Stimulated activated CD4-positive, alpha-beta T cell treated with anti-CD3 and anti-CD28 coated beads, TNF-alpha, amount 100 ng/mL, for 4 hours (primary cell): Measurements from ENCODE around the gene ATP13A3.
"Not testable (repeated sequence)": the region's sequence is repeated elsewhere in the genome, so short reads cannot be mapped to it uniquely, and the experiment has no call there.

Source experiments
- DNase-seq, 3 experiments: peaks; one replicate each; pipeline ENCODE4 v3.0.0-alpha.2; 2020; ENCODE audit warnings: low read depth in 3 of 3

The ATP13A3 gene

DNA sequence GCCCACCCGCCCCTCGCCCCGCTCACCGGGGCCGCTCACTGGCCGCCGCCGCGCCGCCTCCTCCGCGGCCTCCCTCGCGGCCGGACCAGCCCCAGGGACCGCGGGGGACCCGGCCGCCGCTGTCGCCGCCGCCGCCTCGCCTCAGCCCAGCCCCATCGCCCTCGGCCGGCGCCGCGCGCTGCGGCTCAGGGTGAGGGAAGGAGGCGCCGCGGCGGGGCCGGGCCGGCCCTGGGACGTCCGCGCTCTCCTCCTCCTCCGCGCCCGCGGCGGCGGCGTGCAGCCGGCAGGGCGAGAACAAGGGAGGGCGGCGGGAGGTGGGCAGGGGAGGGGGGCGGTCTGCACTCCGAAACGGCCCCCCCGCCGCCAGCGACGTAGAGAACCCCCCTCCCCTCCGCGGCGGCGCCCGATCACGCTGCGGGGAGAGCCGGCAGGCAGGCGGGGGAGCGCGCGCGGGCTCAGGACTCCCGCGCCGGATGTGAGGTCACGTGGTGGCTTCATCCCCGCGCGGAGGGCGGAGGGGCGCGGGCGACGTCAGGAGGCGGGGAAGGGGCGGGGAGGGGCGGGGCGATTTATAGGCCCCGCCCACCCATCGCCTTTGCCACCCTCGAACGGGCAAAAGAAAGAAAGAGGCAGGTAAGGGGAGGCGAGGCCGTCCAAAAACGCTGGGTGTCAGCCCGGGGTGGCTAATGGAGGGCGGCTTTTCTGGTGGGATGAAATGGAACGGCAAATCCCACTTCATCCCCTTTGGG is at the start of gene ATP13A3:
TSS of gene ATP13A3 (minus strand) at position 463 of the 749 bp plus-strand sequence. CDS start 24,812 bp downstream, outside the sequence.
- peak; percentile 74 to 84 (median 83) for DNase-seq

DNA sequence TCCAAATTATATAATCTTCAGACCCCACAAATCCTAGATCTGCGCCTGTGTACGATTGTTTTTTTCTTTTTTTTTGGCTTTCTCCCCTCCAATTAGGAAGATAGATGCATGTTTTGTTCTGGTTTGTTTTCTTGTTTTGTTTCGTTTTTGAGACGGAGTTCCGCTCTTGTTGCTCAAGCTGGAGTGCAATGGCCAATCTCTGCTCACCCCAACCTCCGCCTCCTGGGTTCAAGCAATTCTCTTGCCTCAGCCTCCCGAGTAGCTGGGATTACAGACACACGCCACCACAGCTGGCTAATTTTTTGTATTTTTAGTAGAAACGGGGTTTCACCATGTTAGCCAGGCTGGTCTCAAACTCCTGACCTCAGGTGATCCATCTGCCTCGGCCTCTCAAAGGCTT is 48.4 kb upstream of the ATP13A3 start:
- not testable (repeated sequence) for DNase-seq

DNA sequence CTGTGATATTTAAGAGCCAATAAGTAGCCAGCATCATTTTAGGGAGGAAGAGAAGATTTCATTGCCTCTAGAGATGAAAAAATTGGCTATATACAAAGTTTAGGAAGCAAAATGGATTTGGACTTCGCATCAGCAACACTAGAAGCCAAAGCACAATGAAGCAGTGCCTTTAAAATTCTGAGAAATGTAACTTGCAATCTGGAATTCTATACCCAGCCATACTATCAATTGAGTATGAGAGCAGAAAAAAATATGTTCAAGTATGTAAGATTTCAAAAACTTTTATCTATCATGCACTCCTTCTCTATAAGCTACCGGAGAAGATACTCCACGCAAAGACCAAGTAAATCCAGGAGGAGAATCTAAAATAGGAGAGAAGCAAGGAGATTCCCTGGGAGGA is 47.4 kb upstream of the ATP13A3 start:
- DNase-seq, result no peak

DNA sequence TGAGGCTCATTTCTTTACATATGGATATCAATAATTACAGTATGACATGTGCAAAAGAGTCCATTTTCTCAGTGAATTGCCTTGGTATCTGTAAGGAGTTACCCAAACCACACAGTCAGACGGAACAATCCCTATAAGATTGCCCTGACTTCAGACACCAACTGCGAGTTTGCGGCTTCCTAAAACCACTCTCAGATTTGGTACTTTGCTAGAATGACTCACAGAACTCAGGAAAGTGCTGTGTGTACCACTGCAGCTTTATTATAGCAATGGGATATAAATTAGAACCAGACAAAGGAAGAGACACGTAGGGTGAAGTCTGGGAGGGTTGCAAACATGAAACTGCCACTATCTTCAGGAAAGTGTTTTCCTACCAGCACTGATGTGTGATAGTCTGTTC is 45.8 kb upstream of the ATP13A3 start:
- DNase-seq, result no peak

DNA sequence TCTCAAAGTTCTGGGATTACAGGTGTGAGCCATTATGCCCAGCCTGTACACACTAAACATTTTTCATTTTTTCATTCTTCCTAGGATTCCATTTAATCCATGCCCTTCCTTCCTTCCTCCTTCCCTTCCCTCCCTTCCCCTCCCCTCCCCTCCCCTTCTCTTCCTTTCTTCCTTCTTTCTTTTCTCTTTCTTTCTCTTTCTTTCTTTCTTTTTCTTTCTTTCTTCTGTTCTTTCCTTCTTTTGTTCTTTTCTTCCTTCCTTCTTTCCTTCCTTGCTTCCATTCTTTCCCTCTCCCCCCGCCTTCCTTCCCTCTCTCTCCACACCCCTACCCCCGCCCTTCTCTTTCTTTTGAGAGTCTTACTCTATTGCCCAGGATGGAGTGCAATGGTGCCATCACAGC is 40.9 kb upstream of the ATP13A3 start:
- no peak for DNase-seq

DNA sequence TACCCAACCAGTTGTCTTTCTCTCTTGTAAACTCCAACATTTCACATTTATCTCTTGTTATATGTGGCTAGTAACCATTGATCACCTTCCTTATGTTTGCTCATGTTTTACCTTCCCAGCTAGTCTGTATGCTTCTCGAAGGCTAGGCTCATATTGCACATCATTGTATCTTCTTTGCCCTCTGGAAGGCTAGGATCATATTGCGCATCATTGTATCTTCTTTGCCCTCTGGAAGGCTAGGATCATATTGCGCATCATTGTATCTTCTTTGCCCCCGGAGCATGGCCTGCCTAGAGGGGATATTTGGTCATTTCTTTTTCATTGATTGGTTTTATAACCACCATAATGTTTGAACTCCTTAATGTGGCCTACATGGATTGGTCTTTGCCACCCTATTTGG is 39.4 kb upstream of the ATP13A3 start:
- no peak for DNase-seq

DNA sequence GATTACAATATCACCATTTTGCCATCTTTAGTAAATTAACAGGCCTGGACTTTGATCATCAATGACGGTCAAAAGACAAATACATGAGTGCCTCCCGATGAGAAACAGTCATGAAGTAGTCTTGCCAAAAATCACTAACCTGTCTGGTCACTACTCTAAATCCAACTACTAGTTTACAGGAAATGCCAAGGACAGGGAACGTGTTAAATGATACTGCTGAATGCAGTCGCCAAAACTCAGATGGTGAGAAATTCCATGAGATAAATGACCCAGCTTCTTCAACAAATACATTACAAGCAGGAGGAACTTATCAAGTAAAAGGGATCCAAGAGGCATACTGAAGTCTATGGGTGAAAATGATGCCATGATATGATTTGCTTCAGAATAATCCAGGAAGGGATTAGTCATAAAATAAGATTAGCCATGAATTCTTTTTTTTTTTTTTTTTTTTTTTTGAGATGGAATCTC is 35.8 kb upstream of the ATP13A3 start:
- no peak for DNase-seq

DNA sequence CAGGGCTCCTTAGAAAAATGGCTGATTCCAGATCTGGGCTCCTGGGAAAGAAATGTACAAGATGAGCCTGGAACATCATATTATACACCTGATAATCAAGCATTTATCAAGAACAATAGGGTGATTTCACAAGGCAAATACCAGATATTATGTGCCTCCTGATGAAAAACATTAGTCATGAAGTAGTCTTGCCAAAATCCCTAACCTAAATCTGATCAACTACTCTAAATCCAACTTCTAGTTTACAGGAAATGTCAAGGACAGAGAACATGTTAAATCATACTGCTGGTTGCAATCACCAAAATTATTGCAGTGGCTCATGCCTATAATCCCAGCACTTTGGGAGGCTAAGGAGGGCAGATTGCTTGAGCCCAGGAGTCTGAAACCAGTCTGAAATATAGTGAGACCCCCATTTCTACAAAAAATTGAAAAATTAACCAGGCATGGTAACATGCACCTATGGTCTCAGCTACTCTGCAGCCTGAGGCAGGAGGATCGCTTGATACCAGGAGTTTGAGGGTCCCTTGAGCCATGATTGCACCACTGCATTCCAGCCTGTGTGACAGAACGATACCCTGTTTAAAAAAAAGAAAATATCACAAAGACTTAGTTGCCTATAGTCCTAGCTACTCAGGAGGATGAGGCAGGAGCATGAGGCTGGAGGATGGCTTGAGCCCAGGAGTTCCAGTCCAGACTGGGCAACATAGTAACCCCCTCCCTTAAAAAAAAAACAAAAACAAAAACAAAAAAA is 34.9 kb upstream of the ATP13A3 start:
- DNase-seq, result no peak

DNA sequence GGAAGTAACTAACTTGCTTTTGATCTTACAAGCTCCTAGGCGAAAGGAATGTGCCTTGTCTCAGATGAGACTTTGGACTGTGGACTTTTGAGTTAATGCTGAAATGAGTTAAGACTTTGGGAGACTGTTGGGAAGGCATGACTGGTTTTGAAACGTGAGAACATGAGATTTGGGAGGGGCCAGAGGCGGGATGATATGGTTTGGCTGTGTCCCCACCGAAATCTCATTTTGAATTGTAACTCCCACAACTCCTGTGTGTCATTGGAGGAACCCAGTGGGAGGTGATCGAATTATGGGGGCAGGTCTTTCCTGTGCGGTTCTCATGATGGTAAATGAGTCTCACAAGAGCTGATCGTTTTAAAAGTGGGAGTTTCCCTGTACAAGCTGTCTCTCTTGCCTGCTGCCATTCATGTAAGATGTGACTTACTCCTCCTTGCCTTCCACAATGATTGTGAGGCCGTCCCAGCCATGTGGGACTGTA is 33.9 kb upstream of the ATP13A3 start:
- peak; percentile 20 to 31 (median 23) for DNase-seq

DNA sequence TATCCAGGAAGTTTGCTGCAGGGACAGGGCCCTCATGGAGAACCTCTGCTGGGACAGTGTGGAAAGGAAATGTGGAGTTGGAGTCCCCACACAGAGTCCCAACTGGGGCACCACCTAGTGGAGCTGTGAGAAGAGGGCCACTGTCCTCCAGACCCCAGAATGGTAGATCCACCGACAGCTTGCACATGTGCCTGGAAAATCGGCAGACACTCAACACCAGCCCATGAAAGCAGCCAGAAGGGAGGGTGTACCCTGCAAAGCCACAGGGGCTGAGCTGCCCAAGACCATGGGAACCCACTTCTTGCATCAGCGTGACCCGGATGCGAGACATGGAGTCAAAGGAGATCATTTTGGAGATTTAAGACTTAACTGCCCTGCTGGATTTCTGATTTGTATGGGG is 33.4 kb upstream of the ATP13A3 start:
- DNase-seq, result not testable (repeated sequence)

DNA sequence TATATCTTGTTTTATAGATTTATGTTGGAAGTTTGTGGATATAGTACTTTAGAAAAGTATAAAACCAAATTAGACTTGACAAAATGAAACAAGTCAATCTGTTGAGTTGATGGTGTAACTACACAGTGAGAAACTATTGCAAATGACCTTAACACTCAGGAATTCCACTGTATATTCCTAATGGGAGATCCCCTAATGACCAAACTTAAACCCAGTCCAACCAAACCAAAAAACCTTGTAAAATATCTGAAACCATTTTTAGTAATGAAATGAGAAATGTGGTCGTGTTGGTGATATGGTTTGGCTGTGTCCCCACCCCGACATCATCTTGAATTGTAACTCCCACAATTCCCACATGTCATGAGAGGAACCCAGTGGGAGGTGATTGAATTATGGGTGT is 31.9 kb upstream of the ATP13A3 start:
- DNase-seq, result no peak

DNA sequence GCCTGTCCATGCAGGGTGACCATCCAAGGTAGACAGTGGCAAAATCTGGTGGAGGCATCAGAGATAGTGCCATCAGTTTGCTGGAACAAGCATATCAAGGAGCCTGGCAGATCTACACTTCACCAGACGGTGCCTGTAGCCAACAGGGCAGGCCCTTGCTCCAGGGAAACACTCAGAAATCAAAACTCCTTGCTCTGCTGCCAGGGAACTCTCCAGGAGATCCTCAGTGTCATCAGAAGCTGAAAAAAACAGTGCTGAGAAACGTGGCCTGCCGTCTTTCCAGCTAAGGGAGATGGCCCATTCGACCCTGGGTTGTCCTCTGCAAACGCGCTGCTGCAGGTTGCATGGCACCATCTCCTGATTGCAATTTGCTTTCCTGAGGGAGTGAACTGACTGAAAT is 30.5 kb upstream of the ATP13A3 start:
- no peak for DNase-seq

DNA sequence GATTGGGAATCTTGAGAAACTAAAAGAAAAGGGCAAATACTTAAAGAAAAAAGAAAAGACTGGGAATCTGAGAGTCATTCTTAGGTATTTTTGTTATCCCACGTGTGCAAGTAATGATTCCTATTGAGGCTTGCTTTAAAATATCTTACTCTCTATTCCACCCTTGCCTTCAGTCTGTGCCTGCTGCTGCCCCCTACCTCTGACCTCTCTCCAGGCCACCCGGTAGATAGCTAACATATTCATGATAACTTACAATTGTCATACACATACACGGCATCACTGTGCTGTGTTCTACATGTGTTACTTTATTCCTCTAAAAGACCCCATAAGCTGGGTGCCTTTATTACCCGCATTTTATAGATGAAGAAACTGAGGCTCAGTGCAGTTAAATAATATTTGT is 27.8 kb upstream of the ATP13A3 start:
- no peak for DNase-seq

DNA sequence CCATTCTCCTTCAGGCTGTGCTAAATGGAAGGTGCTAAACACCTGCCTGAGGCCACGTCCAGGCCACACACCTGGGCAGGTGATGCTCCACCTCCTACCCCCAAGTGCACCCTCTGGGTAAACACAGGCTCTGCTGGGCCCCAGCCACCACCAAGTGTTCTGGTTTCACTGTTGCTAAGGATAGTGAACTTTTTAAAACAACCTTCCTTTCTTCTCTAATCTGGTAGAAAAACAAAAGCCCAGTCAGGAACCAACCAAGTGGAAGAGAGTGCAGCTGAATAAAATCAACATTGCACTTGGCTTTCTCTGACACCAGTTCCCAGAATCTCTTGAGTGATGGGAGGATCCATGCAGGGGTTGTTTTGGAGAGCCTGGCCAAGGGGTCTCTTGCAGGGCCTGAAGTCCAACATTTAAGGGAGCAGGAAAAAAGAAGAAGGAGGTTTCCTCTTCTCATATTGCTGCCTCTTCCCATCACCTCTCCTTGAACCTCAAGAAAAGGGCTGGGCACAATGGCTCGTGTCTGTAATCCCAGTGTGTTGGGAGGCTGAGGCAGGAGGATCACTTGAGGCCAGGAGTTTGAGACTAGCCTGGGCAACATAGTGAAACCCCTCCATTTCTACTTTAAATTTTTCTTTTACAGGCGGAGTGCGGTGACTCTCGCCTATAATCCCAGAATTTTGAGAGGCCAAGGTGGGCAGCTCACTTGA is 26.2 kb upstream of the ATP13A3 start:
- no peak for DNase-seq

DNA sequence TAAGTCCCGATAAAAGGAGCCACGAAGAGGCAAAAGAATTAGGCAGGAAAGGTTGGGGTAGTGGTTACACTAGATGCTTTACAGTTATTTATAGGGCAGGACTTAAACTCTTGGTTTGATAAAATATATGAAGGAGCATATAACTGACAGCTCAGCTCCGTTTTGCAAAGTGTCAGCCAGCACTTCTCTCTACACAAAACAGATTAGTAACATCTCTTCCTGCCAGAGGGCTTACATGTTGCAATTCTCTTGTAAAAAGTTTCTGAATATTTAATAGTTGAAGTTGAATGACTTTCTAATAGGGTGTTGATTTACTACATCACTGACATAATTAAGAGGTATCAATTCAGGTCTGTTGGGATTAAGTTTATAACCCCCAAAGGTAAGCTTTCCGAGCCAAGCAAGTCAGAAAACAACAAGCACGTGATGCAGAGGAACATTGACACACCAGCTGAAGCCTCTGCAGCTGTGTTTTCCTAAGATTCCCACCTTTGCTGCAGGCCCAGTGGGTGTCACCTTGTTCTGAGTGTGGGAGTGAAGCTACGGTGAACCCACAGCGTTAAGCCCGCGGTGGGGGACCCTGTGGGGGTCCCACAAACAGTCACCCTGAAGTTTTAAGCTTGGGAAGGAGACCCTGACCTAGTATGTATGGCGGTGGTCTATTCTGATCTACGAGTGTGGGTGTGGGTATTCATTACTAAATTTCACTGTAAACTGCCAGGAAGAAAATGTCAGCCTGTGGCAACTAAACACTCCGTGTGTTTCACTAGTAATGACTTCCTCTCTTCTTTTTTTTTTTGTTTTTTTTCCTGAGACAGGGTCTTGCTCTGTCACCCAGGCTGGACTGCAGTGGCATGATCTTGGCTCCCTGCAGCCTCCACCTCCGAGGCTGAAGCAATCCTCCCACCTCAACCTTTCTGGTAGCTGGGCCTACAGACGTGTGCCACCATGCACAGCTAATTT is 22.0 kb upstream of the ATP13A3 start:
- DNase-seq, result no peak

DNA sequence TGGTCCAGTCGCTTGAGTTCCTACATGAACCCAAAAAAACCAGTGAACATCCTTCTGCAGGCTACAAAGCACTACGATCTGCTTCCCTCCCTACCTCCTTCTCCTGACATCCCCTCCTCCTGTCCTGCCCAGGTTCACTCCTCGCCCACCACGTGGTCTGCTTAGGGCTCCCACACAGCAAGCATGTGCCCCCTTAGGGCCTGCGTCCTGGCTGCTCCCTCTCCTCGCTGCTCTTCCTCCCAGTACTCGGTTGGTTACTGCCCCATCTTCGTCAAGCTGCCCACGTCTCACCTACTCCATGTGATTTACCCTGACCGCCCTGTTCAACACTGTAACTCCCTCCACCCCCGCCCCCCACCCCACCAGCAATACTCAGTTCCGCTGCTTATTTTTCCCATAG is 20.8 kb upstream of the ATP13A3 start:
- no peak for DNase-seq

DNA sequence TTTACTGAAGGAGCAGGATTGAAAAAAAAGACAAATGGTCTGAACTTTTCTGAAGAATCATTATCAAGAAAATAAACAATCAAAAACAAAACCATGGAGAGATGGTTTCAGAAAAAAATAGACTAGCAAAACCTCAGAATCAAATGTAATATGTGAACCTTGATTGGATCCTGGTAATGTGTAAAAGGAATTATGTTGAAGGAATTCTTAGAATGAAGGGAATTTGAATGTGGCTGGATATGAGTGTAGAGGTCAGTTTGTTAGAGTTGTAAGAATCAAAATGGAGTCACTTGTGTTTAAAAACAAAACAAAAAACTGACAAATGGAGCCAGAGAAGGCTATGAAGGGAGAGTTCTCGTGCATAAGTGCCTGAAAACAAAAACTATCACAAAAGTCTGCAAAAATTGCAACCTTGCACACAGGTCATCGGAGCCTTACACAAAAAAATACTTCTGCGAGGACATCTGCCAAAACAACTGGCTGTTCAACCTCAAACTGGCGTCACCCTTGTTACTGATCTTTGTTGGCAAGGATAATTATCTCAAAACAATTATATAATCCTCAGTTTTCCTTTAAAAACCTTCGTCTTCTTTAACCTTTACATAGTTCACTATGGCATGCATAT is 19.1 kb upstream of the ATP13A3 start:
- DNase-seq, result no peak

DNA sequence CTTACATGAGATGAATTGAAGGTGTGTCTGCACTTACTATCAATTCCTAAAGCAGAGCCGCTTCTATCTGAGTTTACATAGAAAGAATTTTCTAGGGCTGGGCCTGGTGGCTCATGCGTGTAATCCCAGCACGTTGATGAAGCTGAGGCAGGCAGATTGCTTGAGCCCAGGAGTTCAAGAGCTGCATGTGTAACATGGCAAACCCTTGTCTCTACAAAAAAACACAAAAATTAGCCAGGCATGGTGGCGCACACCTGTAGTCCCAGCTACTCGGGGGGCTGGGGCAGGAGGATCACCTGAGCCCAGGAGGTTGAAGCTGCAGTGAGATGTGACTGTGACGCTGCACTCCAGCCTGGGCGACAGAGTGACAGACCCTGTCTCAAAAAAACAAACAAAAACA is 18.1 kb upstream of the ATP13A3 start:
- no peak for DNase-seq

DNA sequence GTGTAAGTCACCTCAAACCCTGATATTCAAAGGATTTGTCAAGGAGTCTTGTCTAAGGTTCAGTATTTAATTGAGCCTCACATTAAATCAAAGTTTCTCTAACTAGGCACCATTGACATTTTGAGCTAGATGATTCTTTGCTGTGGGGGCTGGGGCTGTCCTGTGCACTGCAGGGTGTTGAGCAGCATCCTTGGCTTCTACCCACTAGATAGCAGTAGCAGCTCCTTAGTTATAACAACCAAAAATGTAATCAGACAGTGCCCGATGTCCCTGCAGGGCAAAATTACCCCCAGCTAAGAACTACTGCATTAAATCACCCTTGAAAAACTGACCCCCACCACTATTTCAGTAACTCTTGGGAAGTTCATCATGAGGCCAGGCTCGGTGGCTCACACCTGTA is 17.3 kb upstream of the ATP13A3 start:
- DNase-seq, result no peak

DNA sequence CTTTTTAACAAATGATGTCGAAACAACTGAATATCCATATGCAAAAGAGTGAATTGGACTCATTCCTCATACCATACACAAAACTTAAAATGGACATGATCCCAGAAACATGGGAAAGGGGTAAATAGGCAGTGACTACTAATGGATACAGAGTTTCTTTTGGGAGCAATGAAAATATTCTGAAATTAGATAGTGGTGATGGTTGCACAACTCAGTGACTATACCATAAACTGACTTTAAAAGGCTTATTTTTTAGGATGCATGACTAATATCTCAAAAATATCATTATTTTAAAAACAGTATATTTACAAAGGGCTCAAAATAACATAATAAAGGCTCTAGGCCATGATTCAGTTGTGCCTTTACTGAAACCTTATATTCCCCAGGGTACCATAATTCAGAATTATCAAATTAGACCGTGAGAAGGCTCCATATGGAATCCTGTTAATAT is 16.3 kb upstream of the ATP13A3 start:
- no peak for DNase-seq

DNA sequence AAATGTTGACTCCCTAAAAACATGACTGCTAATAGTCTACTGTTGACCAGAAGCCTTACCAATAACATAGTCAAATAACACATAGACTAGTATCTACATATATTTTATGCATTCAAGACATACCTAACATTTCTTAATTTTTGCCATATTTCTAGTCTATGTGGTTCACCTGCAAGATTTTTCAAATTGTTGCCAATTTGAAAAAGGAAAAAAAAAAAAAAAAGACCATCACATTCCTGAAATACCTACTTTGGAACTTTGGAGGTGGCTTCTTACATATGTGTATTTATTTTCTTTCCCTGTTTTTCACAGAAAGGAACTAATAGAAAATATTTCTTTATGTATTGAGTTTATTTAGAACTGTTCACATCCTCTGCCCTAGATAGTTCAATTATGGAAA is 13.4 kb upstream of the ATP13A3 start:
- no peak for DNase-seq
